Raji (cell line): ENCODE measurements around the gene SLC35F3.

Source experiments
- POLR2A ChIP-seq: IDR thresholded peaks from 2 replicates; pipeline ENCODE4 v1.6.1; 2011; ENCODE audit warnings: low read depth, low read length, control low read depth; ENCODE audit not compliant: insufficient read depth

SLC35F3 gene

GRCh38 chr1:233946724-233947123, 42.2 kb downstream of the SLC35F3 start:
- no peak for TF ChIP-seq POLR2A

DNA sequence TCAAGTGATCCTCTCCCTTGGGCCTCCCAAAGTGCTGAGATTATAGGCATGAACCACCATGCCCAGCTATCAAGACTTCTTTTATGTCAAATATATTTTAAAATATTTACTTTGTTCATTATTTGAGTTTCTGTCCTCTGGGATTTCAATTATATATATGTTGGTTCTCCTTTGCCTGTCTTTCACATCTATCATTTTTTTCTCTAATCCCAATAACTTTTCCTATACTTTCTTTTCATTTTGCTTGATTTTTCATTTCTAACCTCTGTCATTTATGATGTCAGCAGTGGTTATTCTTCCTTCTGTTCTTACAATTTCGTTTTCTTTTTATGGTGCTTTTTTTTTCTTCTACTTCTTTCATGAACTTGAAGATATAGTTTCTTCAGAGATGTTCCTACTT, 47.3 kb downstream of the SLC35F3 start:
- TF ChIP-seq POLR2A, result no peak

DNA sequence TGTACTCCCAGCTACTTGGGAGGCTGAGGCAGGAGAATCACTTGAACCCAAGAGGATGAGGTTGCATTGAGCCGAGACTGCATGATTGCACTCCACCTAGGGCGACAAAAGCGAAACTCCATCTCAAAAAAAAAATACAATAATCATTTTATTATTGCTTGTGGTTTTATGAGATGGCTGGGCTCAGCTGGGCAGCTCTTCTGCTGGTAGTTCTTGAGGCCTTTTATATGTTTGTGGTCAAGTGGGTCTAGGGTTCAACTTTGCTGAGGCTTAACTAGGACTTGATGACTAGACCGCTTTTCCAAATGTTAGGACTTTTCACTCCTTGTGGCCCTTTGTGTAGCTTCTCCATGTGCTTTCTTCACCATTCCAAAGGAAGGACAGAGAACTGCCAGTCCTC, 53.2 kb downstream of the SLC35F3 start:
- TF ChIP-seq POLR2A, result no peak

DNA sequence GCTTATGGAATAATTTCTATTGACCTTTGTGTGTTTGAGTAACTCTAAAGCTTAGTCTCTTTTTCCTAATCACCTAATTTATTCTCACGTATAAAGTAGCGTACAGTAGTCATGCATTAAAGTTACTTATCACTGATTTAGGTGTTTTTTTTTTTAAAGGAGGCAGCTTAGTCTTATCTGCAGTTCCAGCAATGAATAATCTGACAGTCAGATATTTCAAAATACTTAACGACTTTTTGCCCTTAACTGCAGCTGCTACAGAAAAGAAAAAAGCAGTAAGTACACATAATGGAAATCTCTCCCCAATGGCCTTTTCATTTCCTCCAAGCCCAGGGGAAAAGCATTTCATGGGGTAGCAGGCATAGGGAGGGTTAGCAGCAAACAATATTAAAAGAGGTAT, 54.6 kb downstream of the SLC35F3 start:
- TF ChIP-seq POLR2A, result no peak

DNA sequence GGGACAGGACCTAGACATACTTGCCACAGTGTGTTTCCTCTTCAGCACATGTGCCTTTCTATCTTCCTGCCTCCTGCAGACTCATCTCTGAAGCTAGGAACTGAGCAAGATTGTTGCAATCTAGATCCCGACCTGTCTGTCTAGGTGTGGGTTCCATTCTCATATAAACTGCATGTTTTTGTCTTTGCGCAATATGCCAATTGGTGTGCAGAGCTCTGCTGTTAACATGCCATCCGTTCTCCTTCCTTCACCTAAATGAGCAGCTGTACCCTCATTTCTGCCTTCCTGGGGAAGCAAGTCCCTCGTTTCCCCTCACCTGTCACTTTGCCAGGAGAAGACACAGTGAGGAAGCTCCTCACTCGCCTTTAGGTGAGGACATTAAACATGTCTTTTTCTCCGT, 55.5 kb downstream of the SLC35F3 start:
- no peak for TF ChIP-seq POLR2A

DNA sequence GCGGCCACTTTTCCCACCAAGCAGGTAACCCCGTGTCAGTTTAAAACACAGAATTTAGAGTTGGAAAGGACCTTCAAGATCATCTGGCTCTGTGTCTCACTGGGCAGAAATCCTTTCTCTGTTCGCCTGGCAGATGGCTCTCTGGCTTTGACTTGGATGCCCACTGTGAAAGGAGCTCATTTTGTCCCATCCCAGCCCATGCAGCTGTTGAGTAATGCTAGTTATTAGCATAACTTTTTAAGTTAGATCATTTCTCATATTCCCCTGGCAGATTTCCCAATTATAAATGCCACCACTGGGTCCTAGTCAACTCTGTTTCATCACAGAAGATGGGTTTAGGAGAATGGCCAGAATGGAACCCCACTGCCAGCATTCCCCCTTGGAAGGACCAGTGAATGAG, 55.9 kb downstream of the SLC35F3 start:
- no peak for TF ChIP-seq POLR2A

- TF ChIP-seq POLR2A, result no peak
These were observed 58.4 kb downstream of the SLC35F3 start for GRCh38 chr1:233962878-233963277.

GRCh38 chr1:233965856-233966255, 61.4 kb downstream of the SLC35F3 start:
- TF ChIP-seq POLR2A, result no peak

DNA sequence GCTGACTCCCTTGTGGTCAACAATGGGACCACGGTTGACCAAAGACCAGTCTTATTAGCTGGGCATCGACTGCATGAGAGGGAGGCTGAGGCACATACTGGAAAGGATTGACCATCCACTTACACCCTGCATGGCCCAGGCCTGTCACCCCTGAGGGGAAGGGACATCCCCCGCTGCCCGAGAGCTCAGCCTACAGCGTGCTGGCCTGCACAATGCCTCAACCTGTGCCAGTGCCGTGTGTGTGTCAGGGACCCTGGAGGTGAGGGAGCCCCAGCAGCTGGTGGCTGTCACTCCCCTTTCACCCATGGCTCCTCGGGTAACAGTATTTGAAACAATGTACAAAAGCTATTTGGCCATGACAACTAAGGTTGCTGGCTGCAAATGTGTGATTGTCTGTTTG, 67.3 kb downstream of the SLC35F3 start:
- TF ChIP-seq POLR2A, result no peak

GRCh38 chr1:233972563-233972950, 68.1 kb downstream of the SLC35F3 start:
- no peak for TF ChIP-seq POLR2A

DNA sequence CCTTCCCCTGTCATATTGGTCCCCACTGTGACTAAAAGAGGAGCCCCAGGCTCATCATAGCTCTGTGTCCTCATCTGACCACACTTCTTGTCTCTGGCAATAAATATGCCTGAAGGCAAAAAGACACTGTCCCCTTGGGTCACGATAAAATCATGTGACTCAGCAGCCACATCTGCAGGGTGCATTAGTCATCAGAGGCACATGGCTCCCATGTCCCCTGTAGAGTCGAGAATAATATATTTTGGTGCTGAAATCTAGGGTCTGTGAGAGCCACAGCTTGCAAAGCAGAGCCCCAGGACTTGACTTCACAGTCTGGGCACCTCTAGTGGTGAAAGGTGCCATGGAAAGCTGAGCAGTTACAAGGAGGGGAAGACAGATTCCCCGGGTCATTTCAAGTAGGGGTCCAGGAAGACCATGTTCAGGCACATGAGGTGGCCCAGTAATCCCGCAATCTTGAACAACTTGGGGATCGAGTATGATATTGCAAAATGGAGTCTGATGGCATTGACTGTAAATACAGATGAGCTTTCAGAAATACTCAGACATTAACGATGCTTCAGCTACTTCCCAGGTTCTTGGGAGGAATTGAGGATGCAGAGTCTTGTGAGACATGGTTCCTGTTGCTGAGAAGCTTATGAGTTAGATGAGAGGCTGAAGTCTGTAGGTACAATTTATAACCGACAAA, 68.6 kb downstream of the SLC35F3 start:
- no peak for TF ChIP-seq POLR2A

GRCh38 chr1:233975486-233975885, 71.0 kb downstream of the SLC35F3 start:
- TF ChIP-seq POLR2A, result no peak

- no peak for TF ChIP-seq POLR2A
These were observed 76.7 kb downstream of the SLC35F3 start for GRCh38 chr1:233981042-233981675.

- no peak for TF ChIP-seq POLR2A
These were observed 78.5 kb downstream of the SLC35F3 start for GRCh38 chr1:233982827-233983518.

GRCh38 chr1:233983811-233984210, 79.3 kb downstream of the SLC35F3 start:
- TF ChIP-seq POLR2A, result no peak
